CD4-positive, alpha-beta T cell treated with Interleukin-4 for 4 hours (primary cell): Measurements from ENCODE around the gene IWS1.

Experiments used
- DNase-seq: peaks from one replicate; pipeline ENCODE4 v3.0.0-alpha.2; 2020

The IWS1 gene

DNA sequence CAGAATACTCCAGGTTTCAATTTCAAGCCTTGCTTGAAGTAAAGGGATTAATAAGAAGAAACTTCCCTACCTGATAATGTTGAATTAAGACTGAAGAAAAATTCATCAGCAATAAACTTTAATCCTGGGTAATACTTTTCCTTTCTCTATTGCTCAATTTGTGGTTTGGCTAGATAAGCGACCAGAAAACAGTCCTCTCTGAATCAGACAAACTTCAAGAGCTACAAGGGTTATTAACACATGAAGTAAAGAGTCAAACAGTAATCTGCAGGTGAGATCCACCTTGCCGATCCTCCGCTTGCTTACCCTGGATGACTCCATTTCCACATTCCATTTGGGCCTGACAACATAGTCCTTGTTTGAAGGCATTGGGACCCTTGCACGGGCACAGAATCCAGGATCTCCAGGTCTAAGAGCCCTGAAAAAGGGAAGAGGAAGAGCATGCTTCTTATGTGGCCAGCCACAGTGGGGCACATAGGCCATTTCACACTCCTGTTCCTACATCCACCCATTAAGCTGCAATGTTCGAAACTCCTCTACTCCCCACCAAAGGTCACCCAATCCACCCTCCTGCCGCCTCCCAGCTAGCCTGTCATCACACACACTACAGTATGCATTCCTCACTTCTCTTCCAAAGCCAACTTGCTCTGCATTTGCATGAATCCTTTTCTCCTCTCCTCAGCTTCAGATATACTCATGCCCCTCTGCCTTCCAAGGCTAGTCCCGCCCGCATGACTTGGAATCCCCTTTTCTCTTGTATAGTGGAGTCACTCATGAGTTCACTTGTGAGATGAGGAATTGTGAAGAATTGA, 39.8 kb downstream of the IWS1 start:
- DNase-seq: no peak

DNA sequence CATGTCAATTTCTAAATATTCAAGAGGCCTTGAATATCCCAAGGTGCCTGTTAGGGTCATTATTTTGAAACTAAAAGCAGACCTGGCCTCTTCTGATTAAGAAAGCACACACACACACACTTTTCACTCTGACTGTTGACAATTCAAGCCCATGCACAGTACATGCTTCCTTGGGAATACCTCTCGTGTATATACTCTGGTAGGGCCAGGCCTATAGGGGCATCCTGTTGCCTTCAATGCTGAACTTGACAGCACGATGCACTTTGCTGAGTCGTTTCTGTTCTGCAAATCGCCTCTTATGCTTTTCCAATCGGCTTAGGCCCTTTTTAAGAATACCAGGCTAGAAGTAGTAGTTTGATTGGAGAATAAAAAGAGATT, 40.6 kb downstream of the IWS1 start:
- DNase-seq: no peak

DNA sequence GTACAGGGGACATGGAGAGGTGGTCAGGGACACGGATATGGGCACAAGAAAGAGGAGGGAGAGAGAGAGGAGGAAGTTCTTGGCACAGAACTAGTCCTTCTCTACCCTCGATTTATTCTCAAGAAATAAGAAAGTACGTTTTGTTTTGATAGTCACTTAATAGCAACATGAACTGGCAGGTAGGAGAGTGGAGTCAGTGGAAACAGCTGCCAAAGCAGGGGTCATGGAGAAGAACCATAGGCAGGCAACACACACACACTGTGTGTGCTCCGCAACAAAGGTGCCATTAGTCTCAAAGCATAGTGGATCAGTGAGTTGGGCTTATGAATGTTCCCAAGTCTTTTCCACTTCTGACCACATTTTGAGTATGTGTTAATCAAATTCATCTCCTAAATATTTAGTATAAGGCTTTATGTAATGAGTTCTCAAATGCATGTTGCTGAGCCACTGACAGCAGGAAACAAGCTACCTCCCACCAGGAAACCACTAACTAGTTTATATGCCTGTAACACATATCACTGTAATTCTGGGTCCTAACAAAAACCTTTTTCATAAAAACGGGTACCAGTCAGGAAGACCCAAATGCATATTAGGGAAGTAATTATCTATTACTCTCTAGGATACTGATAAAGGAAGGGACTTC, 41.1 kb downstream of the IWS1 start:
- no peak for DNase-seq

DNA sequence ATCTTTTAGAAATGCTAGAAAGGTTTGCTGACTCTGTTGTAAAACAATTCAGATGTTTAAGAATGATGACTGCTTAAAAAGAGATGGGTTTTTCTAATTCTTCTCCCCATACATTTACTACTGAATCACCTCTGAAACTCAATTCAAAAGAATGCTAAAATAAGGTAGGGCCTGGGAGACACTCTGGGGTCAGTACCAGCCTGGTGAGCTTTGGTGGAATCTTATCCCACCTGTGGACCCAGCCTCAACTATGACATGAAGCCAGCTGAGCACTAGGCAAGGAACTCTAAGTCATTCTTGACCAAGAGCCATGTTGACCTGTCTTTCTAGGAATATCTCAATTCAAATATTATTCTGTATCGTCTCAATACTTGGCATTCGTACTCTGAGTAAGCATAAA, 44.3 kb downstream of the IWS1 start:
- no peak for DNase-seq

DNA sequence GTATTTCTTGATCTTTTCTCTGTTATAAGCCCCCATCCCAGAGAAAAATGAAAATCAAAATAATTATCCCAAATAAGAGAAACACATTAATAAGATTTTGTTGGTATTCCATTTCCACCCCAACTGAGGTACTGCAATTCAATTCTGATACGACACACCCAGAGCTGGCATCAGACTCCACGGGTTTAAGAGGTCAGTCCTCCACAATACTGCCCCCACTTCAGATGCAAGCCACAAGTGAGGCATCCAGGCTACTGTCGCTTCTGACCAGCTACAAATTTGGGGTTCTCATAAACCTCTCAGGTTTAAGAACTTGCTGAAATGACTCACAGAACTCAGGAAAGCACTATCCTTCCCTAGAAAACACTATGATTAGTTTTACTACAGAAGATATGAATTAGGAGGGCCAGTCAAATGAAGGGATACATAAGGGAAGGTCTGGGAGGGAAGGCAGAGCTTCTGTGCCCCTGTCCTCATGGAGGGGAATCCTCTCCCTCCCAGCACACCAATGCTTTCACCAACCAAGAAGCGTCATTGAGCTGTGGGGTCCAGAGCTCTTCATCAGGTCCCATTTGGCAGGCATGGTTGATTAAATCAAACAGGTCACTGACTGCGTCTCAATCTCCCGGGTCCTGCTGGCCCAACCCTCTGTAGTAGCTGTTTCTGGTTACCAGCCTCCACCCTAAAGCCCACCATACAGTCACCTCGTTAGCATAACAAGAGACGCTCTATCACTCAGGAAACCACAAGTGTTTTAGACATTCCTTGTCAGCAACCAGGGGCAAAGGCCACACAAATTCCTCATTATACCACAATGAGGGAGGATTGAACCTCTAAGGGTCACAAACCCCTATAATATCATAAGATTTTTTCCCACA, 46.2 kb downstream of the IWS1 start:
- DNase-seq: no peak

DNA sequence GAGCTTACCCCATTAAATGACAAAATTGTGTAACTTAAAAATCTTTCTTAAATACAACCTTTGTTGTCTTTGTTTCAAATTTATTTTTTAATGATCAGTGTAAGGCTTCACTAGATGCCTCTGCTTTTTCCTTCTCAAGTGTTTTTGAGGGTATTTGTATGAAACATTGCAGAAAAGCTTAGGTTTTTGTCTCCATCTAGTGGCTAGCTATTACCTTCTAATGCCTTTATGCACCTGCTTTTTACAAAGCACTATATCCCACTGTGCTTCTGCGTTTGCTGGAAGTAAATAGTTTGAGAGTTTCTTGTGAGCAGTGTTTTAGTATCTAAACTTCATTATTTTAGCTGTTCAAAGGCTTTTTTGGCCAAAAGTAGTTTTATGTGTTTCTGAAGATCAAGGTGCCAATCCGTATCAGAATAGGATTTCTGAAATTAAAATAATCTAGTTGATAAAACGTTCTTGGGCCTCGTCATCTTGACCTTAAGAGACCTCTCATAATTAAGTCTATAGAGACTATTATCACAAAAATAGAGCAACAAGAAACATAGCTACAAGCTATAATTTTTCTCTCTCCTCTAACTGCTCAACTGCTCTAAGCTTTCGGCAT, 47.0 kb downstream of the IWS1 start:
- DNase-seq: peak; percentile 37

DNA sequence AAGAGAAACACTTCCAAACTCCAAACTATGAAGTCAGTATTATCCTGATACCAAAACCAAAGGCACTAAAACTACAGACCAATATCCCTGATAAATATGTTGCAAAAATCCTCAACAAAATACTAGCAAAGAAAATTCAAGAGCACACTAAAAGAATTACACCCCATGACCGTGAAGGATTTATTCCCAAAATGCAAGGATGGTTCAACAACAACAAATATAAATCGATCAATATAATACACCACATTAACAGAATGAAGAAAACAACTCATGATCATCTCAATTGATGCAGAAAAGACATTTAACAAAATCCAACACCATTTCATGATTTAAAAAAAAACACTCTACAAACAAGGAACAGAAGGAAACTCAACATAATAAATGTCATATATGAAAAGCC, 50.5 kb downstream of the IWS1 start:
- DNase-seq: no peak

DNA sequence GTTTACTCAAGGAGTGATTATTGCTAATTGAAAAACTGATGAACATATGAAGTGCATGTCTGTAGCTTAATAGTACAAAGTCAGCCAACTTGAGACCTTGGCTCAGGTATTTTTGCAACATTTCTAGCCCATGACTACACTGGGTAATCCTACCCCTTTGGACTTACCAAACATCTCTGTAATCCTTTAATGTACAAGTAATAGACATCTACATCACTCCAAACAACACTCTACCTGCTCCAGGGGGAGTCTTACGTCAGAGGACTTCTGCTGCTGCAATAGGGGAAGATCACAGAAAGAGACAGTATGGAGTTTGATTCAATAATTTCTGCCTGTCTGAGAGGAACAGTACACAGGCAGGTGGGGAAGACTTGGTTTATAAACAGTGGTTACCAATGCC, 54.0 kb downstream of the IWS1 start:
- DNase-seq: no peak

DNA sequence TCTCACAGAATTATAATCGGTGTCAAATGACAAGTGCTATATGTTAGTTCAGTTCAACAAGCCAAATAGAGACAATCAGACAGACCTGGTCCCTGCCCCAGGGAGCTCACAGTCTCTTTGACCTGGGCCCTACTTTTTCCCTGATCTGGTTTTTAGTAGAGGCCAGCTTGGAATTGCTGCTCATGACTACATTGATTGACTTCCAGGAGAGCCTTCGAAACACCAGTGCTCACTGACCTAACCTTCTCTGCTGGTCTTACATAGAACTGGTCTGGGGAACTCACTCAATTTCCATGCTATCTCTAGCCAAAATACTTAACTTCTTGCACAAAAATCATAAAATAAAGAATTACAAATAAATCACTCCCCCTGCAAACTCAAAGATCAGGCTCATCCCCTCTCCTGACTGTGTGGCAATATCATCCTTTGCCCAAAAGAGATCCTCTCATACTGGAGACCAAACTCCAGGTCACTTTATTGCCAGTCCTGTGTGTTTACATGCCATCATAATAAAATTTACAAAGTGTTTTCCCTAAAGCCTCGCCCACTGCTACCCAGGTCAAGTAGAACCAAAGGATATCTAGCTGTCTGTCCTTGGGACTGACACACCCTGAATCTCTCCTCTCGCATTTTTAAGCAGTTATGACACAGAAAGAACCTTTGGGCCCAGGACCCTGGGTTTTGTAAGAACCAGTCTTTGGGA, 54.9 kb downstream of the IWS1 start:
- DNase-seq: no peak

DNA sequence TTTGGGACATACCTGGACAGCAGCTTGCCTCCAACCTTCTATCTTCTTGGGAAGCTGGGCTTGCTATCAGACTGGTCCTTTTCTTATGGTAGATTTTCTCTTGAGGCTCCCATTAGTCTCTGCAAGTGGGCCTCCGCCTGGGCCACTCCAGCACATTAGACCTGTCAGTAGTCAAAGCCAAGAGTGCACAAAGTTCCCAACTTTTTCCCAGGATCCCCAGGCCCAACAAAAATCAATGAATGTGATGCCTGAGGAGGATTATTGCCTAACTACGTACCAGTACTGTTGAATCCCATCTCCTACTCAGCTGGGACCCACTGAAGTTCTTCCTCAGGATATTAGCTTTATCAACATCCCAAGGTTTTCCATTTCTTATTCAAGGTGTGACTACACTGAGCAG, 56.3 kb downstream of the IWS1 start:
- DNase-seq: no peak

DNA sequence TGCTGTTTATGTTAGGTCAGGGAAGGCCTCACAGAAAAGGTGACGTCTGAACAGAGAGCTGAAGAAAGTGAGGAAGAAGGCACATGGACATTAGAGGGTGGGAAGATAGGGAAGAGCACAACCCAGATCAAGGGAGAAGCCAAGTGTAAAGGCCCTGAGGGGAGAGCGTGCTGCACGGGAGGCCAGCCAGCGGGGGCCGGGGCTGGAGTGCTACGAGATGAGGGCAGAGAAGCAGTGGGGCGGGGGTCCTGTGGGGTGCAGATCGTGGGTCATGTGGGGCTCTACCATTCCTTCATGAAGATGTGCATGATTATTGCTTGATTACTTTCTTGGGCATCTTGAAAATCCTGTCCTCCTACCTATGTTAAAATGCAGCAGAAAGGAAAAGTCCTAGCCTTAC, 57.2 kb downstream of the IWS1 start:
- DNase-seq: no peak

DNA sequence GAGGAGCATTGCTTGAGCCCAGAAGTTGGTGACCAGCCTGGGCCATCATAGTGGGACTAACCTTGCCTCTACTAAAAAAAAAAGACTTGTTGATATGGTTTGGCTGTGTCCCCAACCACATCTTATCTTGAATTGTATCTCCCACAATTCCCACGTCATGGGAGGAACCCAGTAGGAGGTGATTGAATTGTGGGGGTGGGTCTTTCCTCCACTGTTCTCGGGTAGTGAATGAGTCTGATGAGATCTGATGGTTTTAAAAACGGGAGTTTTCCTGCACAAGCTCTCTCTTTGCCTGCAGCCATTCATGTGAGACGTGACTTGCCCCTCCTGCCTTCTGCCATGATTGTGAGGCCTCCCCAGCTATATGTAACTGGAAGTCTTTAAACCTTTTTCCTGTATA, 61.0 kb downstream of the IWS1 start:
- no peak for DNase-seq

DNA sequence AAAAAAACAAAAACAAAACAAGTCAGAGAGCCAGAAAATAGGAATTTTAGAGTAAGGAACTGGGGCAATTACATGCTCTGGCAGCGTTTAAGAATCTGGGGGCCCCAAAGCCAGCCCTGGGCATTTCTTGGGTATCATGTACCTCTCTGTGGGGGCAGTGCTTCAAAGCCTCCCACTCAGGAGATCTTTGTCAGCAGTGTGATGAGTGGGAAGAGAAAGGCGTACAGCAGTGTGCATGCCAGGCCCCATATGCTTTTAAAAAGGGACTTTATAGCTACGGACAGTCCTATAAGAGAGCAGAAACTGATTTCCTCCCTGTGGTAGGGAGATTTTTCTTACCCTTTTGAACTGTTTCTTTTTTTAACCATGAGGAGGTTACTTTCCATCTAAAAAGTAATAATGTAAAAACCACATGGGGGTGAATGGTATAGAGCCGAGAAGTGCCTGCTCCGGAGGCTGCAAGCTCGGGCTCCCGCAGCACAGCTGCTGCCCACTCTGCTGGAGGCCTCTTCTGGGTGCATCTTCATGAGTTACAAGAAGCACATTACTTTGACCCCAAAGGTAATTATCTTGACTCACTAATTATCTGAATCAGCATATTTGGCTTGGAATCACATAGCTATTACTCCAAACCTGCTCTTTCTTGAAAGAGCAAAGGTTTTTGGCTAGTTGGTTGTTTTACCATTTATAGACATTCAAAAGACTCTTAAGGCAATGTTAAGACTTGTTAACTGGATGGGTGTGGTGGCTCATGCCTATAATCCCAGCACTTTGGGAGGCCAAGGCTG, 61.6 kb downstream of the IWS1 start:
- no peak for DNase-seq

DNA sequence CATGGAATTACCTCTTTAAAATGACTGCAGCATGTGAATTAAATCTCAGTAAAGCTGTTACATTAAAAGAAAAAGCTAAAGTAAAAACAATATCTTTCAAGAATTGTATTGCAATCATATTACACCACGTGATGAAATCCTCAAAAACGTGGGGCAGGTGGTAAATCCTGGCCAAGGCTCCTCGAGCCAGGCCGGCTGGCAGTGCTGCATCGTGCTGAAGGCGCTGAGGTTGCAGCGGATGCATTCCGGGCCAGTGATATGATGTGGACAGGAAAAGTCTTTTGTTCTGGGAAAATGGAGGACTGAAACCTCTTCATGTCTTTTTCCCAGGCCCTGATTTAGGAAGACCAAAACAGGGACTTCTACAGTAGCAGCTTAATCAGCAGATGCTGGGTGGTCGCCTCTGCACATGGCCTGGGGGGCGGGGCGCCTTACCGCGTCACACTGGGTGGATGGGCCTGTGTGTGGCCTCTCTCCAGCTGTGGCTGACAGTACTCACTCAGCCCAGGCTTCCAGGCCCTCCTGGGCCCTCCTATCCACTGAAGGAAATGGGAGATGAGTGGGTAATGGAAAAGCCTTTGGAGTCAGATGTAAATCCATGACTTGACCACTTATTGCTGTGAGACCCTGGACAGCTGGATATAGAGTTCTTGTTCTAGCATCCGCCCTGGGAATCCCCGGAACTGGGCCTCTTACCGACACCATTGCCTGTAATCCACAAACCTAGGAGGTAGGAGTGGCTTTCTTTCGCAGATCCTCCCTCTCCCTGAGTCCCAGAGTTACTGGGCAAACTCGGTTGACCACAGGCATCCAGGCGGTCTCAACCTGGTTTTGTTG, 62.9 kb downstream of the IWS1 start:
- DNase-seq: no peak

DNA sequence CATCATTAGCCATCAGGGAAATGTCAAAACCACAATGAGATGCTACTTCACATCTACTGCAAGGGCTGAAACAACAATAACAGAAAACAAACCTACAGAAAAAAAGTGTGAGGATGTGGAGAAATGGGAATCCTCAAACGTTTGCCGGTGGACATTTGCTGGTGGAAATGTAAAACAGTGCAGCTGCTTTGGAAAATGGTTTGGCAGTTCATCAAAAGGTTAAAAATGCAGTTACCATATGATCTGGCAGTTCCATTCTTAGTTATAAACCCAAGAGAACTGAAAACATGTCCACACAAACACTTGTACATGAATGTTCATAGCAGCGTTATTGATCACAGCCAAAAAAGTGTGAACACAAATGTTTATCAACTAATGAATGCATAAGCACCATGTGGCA, 63.8 kb downstream of the IWS1 start:
- DNase-seq: no peak

DNA sequence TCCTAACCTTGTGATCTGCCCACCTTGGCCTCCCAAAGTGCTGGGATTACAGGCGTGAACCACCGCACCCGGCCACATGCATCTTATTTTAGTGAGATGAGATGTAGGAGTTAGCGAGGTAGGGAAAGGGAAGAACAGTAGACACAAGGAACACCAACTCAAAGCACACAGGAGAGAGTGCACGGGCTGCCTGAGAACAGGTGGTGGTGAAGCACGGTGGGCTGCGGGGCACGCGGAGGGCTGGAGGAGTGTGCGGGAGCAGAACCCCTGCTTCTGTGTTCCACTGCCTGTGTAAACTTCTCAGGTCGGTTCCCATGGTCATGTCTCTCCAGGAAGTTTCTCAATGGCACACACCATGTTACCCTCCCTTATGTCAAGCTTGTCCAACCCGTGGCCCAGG, 69.3 kb downstream of the IWS1 start:
- no peak for DNase-seq

DNA sequence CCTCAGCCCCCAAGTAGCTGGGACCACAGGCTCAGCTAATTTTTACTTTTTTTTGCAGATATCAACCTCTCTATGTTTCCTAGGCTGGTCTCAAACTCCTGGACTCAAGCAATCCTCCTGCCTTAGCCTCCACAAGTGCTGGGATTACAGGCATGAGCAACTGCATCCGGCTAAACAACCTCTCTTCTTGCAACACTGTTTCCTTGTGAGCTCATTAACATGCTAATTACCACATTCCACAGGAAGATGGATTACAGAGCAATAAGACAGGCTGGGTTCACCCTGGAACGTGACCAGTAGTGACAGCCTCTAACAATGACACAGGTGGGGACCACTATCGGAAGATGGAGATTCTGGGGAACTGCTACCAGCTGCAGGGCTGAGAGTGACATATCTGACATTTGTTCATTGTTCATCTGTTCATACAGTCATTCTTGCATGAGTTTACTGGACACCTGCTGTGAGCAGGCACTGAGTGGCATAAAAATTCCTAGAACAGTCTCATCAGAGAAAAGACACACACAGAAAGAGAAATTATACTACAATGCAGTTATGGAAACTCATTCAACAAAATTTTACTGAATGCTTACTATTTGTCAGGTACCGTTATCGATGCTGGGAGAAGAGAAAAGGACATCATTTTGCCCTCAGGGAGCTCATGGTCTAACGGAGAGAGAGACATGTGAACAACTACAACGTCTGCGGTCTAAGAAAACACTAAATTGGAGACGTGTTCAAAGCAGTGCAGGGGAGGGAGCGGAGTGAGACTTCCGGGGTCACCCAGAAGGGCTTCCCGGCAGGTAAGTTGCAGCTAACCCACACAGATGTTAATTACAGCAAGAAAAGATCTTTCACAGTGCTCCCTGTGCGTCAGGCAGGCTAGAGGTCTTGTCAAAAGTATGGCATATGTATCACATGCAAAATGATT, 70.5 kb downstream of the IWS1 start:
- DNase-seq: peak; percentile 30

DNA sequence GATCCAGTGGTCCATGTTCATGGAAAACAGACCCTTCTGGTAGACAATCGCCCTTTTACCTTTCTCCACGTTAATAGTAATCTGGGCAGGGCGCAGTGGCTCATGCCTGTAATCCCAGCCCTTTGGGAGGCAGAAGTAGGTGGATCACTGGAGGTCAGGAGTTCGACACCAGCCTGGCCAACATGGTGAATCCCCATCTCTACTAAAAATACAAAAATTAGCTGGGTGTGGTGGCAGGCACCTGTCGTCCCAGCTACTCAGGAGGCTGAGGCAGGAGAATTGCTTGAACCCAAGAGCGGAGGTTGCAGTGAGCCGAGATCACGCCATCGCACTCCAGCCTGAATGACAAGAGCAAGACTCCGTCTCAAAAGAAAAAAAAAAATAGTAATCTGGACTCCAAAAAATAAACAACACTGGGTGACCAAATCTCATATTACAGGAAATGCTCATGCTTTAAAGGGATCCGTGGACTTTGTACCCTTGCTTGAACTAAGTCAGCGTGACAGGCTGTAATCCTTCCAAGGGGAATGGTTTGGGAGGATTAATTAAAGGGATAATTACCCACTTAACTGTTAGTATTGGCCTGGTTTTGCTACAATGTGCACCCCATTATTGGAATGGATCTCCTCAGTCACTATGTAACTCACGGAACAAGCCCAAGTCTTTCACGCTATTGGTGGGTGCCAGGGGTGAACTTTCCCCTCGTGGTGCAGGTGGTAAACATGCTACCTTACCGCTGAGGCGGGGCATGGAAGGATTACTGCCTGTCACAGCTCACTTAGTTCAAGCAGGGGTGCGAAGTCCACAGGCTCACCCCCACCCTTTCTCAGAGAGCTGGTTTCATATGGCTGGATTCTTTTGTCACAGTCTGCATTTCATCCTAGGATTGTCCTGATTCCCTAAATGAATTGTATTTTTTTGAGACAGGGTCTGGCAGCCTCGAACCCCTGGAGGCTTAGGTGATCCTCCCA, 71.4 kb downstream of the IWS1 start:
- no peak for DNase-seq
